Esophagus muscularis mucosa (tissue), 4 donors: ENCODE results near the gene MBOAT2. TPM values are rescaled to one million over a fixed set of nuclear protein-coding genes. Genes with fewer than 3 reads are reported as not detected.

Source experiments
- DNase-seq: peaks from one replicate; pipeline ENCODE4 v3.0.0-alpha.2; 2017; ENCODE audit errors: extremely low spot score
- H3K27ac ChIP-seq, 4 donors: fragments of 200-600 bp; sonication (generic); replicated peaks in 1 of 4; 1 replicate in 3 of 4; 2 replicates in 1 of 4; pipeline ENCODE4 v1.5.1; 2016 to 2019; ENCODE audit warnings: mild to moderate bottlenecking in 1 of 4
- H3K27me3 ChIP-seq, 4 donors: fragments of 200-600 bp; sonication (generic); one replicate each; pipeline versions ENCODE4 v1.5.1 to v1.6.0; 2016 to 2019
- H3K36me3 ChIP-seq, 4 donors: fragments of 200-600 bp; sonication (generic); one replicate each; pipeline ENCODE4 v1.5.1; 2016 to 2019
- H3K4me1 ChIP-seq, 4 donors: fragments of 200-600 bp; sonication (generic); one replicate each; pipeline ENCODE4 v1.5.1; 2016 to 2019
- H3K4me3 ChIP-seq, 4 donors: fragments of 200-600 bp; sonication (generic); 1 replicate in 2 of 4; 2 replicates in 2 of 4; pipeline ENCODE4 v1.5.1; 2016 to 2019; ENCODE audit warnings: mild to moderate bottlenecking in 4 of 4, moderate library complexity in 1 of 4
- H3K9me3 ChIP-seq, 4 donors: fragments of 200-600 bp; sonication (generic); 1 replicate in 3 of 4; 2 replicates in 1 of 4; pipeline ENCODE4 v1.5.1; 2016 to 2019
- CTCF ChIP-seq, 3 experiments: fragments of 200-600 bp in 2 of 3; fragments of 450-650 bp in 1 of 3; sonication (generic) in 2 of 3; IDR thresholded peaks; one replicate each; pipeline ENCODE4 v1.5.1; 2017 to 2019; ENCODE audit warnings: antibody characterized with exemption in 3 of 3, mild to moderate bottlenecking in 2 of 3, moderate library complexity in 1 of 3
- EP300 ChIP-seq: sonication (generic); formaldehyde crosslinking; IDR thresholded peaks from one replicate; pipeline ENCODE4 v1.6.1; 2017; ENCODE audit warnings: antibody characterized with exemption
- POLR2A ChIP-seq: fragments of 450-650 bp; IDR thresholded peaks from one replicate; pipeline ENCODE4 v1.6.1; 2017; ENCODE audit warnings: antibody characterized with exemption, moderate library complexity, mild to moderate bottlenecking, low read depth
- POLR2AphosphoS5 ChIP-seq, 2 donors: sonication (generic); formaldehyde crosslinking; IDR thresholded peaks; one replicate each; pipeline ENCODE4 v1.6.1; 2017; ENCODE audit warnings: antibody characterized with exemption in 2 of 2
- WGBS: methylation state at CpG from one replicate; pipeline ENCODE4 v1.1.5; 2018; 5-methylcytosine and 5-hydroxymethylcytosine counted together
- intact Hi-C: fragments of 100-400 bp; cut with DNase I; formaldehyde crosslinking; loops from one replicate; pipeline ENCODE4 v1.15.1; 2023
- total RNA-seq, 4 donors: library from RNA; depleted of rRNA; stranded (reverse); fragments of >200 nt; gene quantifications; one replicate each; pipeline versions ENCODE4 v1.1.0 to v1.2.1, GENCODE V29; 2016

Gene MBOAT2
- total RNA-seq, 4 donors from 2014 or later = 14.1 to 19.9 (median 17.0) TPM

- Histone ChIP-seq H3K4me3 (no peak overlapping the region), H3K27me3 (no peaks in the 10 kb centered on the region), H3K4me1 (no peaks in the 10 kb centered on the region), H3K36me3 (peaks cover 0 to 18% (median 6%) of the 10 kb centered on the region in 4 donors), H3K9me3 (peaks cover 0 to 9% (median 4%) of the 10 kb centered on the region in 4 donors), H3K27ac (no peak overlapping the region)
- TF ChIP-seq POLR2AphosphoS5 (IDR thresholded peaks at IDR 0.05) (no peak), POLR2A (no peak), EP300 (no peak), CTCF (IDR thresholded peaks at IDR 0.05) (no peak)
- intact Hi-C loops = no loop called here
- 94% methylated on average over 18 of the region's 19 CpGs for WGBS
- no peak for DNase-seq
Observed at GRCh38 chr2:8893978-8894820, 109.3 kb downstream of the MBOAT2 start.

GRCh38 chr2:8893474-8893873, 110.0 kb downstream of the MBOAT2 start:
- Histone ChIP-seq H3K27ac (no peak overlapping the region), H3K36me3 (peaks cover 0 to 18% (median 6%) of the 10 kb centered on the region in 4 donors), H3K27me3 (no peaks in the 10 kb centered on the region), H3K4me3 (no peak overlapping the region), H3K9me3 (peaks cover 0 to 9% (median 4%) of the 10 kb centered on the region in 4 donors), H3K4me1 (no peaks in the 10 kb centered on the region)
- intact Hi-C loops = no loop called here
- WGBS = 71% methylated on average over 1 of the region's 1 CpG
- TF ChIP-seq CTCF (IDR thresholded peaks at IDR 0.05) = no peak
- TF ChIP-seq EP300 = no peak
- no peak for TF ChIP-seq POLR2A
- TF ChIP-seq POLR2AphosphoS5 (IDR thresholded peaks at IDR 0.05) = no peak
- DNase-seq = no peak

DNA sequence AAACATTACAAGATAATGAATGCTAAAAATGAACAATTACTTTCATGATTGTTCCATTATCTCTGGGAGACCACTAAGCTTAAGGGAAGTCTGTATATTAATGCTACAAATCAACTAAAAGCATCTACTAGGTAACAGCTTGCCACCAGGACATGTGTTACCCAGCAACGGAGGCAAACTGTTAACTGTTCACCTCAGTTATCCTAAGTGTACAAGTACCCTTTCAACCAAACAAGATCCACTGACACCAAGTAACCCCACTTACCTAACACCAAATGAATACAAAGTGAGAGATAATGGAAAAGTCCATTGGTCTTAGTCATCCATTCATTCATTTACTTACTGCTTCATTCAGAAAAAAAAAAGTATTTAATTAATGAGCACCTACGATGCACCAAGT, 111.4 kb downstream of the MBOAT2 start:
- intact Hi-C loops = no loop called here
- no peak for TF ChIP-seq POLR2A
- TF ChIP-seq EP300 = no peak
- no peak for TF ChIP-seq POLR2AphosphoS5 (IDR thresholded peaks at IDR 0.05)
- H3K9me3 ChIP-seq = peaks cover 0 to 9% (median 4%) of the 10 kb centered on the region in 4 donors
- 90% methylated on average over 2 of the region's 2 CpGs for WGBS
- no peaks in the 10 kb centered on the region for H3K27me3 ChIP-seq
- no peak for DNase-seq
- no peak overlapping the region for H3K27ac ChIP-seq
- no peak overlapping the region for H3K4me3 ChIP-seq
- H3K4me1 ChIP-seq = no peaks in the 10 kb centered on the region
- H3K36me3 ChIP-seq = peaks cover 0 to 18% (median 6%) of the 10 kb centered on the region in 4 donors

DNA sequence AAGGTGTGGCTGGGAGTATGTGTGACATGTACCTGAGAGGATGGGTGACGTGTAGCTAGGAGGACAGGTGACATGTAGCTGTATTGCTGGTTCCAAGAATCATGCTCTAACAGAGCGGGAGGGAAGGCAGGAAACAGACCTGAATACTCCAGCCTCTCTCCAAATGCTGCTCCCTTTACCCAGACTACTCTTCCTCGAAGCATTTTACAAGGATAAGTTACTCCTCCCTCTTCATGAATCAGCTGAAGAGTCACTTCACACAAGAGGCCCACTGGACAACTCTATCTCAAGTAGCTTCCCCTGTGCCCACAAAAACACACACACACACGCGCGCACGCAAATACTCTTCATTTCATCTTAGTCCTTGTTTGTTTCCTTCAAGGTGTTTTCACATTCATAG, 113.5 kb downstream of the MBOAT2 start:
- H3K27ac ChIP-seq = no peak overlapping the region
- H3K27me3 ChIP-seq = no peaks in the 10 kb centered on the region
- no peak for DNase-seq
- no peaks in the 10 kb centered on the region for H3K9me3 ChIP-seq
- H3K36me3 ChIP-seq = peaks cover 0 to 17% (median 1%) of the 10 kb centered on the region in 4 donors
- TF ChIP-seq POLR2A (no peak), EP300 (no peak), POLR2AphosphoS5 (IDR thresholded peaks at IDR 0.05) (no peak)
- intact Hi-C loops = no loop called here
- no peaks in the 10 kb centered on the region for H3K4me1 ChIP-seq
- H3K4me3 ChIP-seq = no peak overlapping the region
- 96% methylated on average over 7 of the region's 7 CpGs for WGBS

DNA sequence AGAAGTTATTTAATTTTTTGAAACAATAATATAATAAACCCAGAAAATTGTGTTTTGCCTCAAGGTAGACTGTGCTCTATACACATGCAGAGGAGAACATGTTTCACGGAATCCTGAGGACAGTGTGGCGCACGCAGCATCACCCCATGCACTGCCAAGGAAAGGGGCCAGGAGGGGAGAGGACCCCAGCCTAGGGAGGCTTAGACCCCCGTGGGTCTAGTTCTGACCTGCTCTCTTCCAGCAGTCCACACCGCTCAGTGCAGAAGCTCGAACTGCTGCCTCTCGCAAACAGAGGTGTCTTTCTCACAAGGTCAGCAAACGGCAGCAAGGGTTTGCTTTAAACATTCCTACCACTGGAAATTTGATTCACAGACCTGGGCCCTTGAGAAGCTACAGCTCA, 114.5 kb downstream of the MBOAT2 start:
- TF ChIP-seq EP300 (no peak), CTCF (IDR thresholded peaks at IDR 0.05) (no peak), POLR2AphosphoS5 (IDR thresholded peaks at IDR 0.05) (no peak), POLR2A (no peak)
- peaks cover 0 to 8% (median 0%) of the 10 kb centered on the region in 4 donors for H3K36me3 ChIP-seq
- no peak for DNase-seq
- H3K4me1 ChIP-seq = no peaks in the 10 kb centered on the region
- no peaks in the 10 kb centered on the region for H3K27me3 ChIP-seq
- 86% methylated on average over 8 of the region's 8 CpGs for WGBS
- no peak overlapping the region for H3K4me3 ChIP-seq
- H3K9me3 ChIP-seq = no peaks in the 10 kb centered on the region
- no peak overlapping the region for H3K27ac ChIP-seq
- intact Hi-C loops = no loop called here
